A549 (cell line): ENCODE results near the gene SOD1.

Experiments used
- CHD2 ChIP-seq: fragments of 150-350 bp; IDR thresholded peaks from 2 replicates; pipeline ENCODE4 v1.6.1; 2014; ENCODE audit warnings: low read length; ENCODE audit not compliant: partially characterized antibody
- EP300 ChIP-seq, 2 experiments: fragments of >200 bp; sonication (Bioruptor Twin); formaldehyde crosslinking; IDR thresholded peaks; 2 replicates in 1 of 2; 3 replicates in 1 of 2; pipeline ENCODE4 v1.6.1; 2016 to 2017
- NR3C1 ChIP-seq: fragments of >200 bp; sonication (Bioruptor Twin); formaldehyde crosslinking; IDR thresholded peaks from 3 replicates; pipeline ENCODE4 v1.6.1; 2017
- POLR2A ChIP-seq: IDR thresholded peaks from 2 replicates; pipeline ENCODE4 v1.6.1; 2012; ENCODE audit warnings: mild to moderate bottlenecking, low read length
- SMC3 ChIP-seq: fragments of >200 bp; sonication (Bioruptor Twin); formaldehyde crosslinking; IDR thresholded peaks from 3 replicates; pipeline ENCODE4 v1.6.1; 2018; ENCODE audit warnings: inconsistent platforms
- ZC3H11A ChIP-seq: fragments of 450-650 bp; IDR thresholded peaks from 2 replicates; pipeline ENCODE4 v1.6.1; 2014; ENCODE audit warnings: antibody characterized with exemption, mild to moderate bottlenecking
- TF ChIP-seq, protein P1 (sequence below): fragments of >200 bp; sonication (Bioruptor Twin); formaldehyde crosslinking; IDR thresholded peaks from 3 replicates; pipeline ENCODE4 v1.5.1; 2016
- TF ChIP-seq, protein P2 (sequence below): fragments of 450-650 bp; IDR thresholded peaks from 2 replicates; pipeline ENCODE4 v1.6.1; 2014; ENCODE audit warnings: antibody characterized with exemption

DNA sequence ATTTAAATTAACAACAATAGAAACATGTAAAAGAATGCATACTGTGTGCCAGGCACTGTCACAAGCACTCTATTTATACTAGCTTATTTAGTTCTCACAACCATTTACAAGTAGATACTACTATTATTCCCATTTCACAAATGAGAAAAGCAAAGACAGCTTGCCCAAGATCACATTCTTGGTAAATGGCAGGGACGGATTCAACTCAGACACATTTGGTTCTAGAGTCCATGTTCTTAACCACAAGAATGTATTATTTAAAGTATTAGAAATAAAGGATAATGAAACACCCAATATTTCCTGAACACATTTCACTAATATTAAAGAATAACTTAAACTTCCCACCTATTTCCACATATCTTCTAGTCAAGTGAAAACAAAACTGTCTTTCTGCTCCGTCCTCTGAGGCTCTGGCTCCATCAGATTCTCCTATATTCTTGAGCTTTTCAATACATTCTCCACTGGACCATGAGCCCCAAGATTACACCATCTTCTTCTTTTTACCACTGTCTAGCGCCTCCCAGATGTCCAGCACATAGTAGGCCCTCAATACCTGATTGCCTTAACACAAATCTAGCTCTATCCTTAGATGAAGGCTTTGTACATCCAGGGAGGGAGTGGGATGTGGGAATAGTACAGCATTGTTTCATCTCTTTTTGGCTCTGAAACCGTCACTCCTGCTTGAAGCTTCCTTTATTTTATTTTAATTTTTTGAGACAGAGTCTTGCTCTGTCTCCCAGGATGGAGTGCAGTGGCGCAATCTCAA, 29.3 kb downstream of the SOD1 start:
- TF ChIP-seq, protein P1, sequence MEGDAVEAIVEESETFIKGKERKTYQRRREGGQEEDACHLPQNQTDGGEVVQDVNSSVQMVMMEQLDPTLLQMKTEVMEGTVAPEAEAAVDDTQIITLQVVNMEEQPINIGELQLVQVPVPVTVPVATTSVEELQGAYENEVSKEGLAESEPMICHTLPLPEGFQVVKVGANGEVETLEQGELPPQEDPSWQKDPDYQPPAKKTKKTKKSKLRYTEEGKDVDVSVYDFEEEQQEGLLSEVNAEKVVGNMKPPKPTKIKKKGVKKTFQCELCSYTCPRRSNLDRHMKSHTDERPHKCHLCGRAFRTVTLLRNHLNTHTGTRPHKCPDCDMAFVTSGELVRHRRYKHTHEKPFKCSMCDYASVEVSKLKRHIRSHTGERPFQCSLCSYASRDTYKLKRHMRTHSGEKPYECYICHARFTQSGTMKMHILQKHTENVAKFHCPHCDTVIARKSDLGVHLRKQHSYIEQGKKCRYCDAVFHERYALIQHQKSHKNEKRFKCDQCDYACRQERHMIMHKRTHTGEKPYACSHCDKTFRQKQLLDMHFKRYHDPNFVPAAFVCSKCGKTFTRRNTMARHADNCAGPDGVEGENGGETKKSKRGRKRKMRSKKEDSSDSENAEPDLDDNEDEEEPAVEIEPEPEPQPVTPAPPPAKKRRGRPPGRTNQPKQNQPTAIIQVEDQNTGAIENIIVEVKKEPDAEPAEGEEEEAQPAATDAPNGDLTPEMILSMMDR, result no peak
- TF ChIP-seq SMC3, result no peak
- no peak for TF ChIP-seq NR3C1
- TF ChIP-seq ZC3H11A, result no peak
- TF ChIP-seq EP300 (IDR thresholded peaks at IDR 0.05), result no peak
- TF ChIP-seq, protein P2, sequence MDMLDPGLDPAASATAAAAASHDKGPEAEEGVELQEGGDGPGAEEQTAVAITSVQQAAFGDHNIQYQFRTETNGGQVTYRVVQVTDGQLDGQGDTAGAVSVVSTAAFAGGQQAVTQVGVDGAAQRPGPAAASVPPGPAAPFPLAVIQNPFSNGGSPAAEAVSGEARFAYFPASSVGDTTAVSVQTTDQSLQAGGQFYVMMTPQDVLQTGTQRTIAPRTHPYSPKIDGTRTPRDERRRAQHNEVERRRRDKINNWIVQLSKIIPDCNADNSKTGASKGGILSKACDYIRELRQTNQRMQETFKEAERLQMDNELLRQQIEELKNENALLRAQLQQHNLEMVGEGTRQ, result no peak
- TF ChIP-seq CHD2, result no peak
- TF ChIP-seq POLR2A, result no peak
